GM08714 (cell line): Measurements from ENCODE around the gene CXCL14.

ENCODE experiments used
- H3K4me3 ChIP-seq: fragments of 200-500 bp; sonication (Bioruptor generic); 2 replicates; pipeline ENCODE4 v1.5.1; 2014; ENCODE audit warnings: mild to moderate bottlenecking, low read length, inconsistent platforms
- ZNF274 ChIP-seq: IDR thresholded peaks from 2 replicates; pipeline ENCODE4 v1.6.1; 2012; ENCODE audit warnings: mild to moderate bottlenecking, low read depth, low read length

The CXCL14 gene

GRCh38 chr5:135601466-135601865, 22.7 kb upstream of the CXCL14 start:
- no peak overlapping the region for H3K4me3 ChIP-seq
- no peak for TF ChIP-seq ZNF274

GRCh38 chr5:135600971-135601381, 22.2 kb upstream of the CXCL14 start:
- no peak for TF ChIP-seq ZNF274
- no peak overlapping the region for H3K4me3 ChIP-seq

DNA sequence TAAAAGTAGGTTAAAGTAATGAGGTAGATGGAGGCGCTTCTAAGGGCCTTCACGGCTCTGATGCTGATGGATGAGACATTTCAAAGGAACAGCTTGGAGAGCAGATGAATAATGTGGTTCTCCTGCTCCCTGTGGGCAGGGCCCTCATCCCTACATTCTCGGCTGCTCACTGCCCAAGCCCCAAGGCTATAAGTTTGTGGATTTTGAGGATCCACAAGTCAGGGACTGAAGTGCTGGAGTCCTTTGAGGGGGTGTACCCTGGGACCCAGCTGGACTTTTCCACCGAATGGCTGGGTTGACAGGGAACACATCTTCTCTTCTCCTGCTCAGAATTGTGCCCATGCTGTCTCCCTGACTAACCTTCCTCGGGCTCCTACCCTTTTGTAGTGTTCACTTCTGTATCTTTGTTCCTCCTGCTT, 21.4 kb upstream of the CXCL14 start:
- H3K4me3 ChIP-seq = no peak overlapping the region
- TF ChIP-seq ZNF274 = no peak

GRCh38 chr5:135599421-135600151, 20.8 kb upstream of the CXCL14 start:
- H3K4me3 ChIP-seq = no peak overlapping the region
- no peak for TF ChIP-seq ZNF274

DNA sequence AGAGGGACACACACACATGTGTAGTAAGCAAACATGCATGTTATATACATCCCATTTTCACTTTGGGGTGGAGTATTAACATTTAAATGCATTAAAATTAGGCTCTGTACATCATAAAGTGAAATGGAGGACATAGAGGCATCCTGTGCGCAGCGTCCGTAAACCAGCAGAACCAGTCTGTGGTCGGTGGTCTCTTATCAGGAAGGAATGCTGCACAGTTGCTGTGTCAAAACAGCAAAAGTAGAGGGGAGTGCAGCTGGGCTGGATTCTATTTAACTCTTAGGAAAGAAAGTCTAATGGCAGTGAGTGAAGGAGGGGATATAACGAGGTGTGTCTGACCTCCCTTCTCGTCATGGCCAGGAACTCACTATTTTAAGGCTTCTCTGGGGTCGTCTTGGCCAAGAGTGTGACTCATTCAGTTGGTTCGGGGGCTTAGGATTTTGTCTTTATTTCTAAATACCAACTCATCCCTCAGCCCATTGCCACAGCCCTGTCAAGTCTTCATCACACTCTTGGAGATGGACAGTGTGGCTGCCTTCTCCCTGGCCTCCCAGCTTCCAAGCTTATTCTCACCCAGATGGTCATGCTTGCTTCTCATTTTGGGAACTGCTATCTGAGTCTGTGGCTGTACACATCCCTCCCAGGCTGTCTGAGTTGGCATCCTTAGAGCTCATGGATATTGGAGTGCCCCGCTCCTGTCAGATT, 20.1 kb upstream of the CXCL14 start:
- no peak overlapping the region for H3K4me3 ChIP-seq
- no peak for TF ChIP-seq ZNF274

DNA sequence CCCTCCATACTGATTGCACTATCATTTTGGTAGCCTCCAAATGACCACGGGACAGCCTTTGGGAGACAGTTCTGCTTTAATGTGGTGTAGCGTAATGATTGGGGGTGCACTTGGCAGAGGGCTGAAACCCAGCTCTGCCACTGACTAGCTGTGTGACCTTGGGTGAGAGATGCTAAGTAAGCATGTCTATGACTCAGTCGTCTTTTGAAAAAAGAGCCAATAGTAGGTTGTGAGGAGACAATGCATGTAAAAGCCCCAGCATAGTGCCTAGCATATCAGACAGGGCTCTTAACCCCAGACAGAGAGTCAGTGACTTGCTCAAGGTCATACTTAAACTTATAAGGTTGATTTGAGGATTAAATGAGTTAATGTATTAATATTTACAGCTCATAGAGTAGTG, 18.0 kb upstream of the CXCL14 start:
- TF ChIP-seq ZNF274 = no peak
- no peak overlapping the region for H3K4me3 ChIP-seq

GRCh38 chr5:135596157-135596763, 17.5 kb upstream of the CXCL14 start:
- no peak overlapping the region for H3K4me3 ChIP-seq

GRCh38 chr5:135594416-135594960, 15.7 kb upstream of the CXCL14 start:
- H3K4me3 ChIP-seq = no peak overlapping the region
- TF ChIP-seq ZNF274 = no peak

More at GRCh38 chr5:135596157-135596763, 17.5 kb upstream of the CXCL14 start:
- no peak for TF ChIP-seq ZNF274

GRCh38 chr5:135593886-135594285, 15.1 kb upstream of the CXCL14 start:
- H3K4me3 ChIP-seq = no peak overlapping the region
- TF ChIP-seq ZNF274 = no peak

DNA sequence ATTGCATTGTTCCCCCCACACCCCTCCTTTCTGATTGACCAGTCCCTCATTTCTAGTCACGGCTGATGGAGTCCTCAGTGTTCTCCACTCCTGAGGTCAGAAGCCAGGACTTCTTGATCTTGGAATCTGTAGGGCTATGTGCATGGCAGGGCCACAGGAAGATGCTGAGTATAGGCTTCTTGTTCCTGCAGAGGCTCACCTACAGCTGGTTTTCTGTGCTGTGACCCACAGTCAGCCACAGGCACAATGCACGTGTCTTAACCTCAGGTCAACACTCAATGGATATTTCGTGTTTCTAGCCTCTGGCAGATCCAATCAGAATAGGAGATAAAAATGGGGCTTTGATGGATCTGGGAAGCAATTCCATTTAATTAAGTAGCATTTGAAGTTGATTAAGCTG, 14.3 kb upstream of the CXCL14 start:
- no peak for TF ChIP-seq ZNF274
- H3K4me3 ChIP-seq = no peak overlapping the region

- no peak overlapping the region for H3K4me3 ChIP-seq
- TF ChIP-seq ZNF274 = no peak
These were observed 13.7 kb upstream of the CXCL14 start for GRCh38 chr5:135592312-135593045.

DNA sequence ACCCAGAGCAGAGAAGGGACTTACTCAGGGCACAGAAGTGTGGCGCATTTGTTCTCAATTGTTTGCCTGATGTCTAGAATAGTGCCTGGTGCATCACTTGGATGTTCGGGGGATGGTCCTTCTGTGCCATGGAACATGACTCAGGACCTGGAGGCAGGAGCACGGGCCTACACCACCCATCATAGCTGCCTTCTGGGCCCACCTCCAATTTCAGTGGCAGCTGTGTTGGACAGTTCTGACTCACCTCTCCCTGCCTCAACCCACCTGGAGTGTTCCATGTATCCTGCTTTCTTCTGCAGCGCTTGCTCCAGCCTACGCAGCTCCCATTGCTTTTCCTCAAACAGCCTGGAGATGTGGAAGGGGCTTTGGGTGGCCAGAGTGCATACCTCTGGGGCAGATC, 12.5 kb upstream of the CXCL14 start:
- TF ChIP-seq ZNF274 = no peak
- H3K4me3 ChIP-seq = no peak overlapping the region

GRCh38 chr5:135589152-135589551, 10.4 kb upstream of the CXCL14 start:
- no peak overlapping the region for H3K4me3 ChIP-seq
- no peak for TF ChIP-seq ZNF274

DNA sequence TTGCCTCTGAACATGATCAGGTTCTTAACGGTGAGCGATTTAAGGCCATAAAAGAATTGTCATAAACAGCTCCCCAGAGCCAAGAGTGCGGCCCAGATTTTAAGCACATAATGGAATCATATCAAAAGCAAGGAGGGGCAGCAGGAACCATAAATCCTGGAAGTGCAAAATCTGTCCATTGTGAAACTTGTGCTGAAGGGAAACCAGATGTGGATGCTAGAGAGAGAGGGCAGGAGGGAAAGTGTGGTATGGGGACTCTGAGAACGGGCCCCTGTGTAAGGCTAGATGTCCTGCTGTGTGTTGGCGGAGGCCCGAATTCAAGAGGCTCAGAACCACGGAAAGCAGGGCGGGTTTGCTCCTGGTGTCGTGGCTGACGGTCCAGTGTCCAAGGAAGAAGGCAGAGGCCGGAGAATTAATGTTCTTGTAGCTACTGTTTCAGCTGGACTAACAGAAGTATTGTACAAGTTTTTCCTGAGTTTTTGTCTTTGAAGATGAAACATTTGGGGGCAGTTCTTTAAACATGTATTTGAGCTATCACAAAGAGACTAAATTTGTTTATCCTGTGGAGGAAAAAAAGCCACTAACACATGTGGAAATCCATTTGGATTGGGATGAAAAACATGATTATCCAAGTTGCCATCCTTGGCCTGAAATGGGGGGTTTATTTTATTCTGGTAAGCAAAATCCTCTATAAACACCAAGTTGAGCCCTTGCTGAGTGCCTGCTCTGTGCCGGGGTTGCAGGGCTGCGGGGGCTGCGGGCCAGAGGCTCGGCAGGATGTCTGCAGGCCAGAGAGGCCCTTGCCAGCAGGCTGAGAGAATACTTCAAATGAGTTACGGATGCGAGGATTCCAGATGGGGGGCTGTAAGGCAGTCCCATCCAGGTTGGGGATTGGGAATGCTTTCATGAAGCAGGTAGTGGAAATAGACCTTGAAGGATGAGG, 9.2 kb upstream of the CXCL14 start:
- H3K4me3 ChIP-seq = no peak overlapping the region
- no peak for TF ChIP-seq ZNF274
